HepG2 (cell line): ENCODE measurements around the gene EFCAB8. TPM values are rescaled to one million over a fixed set of nuclear protein-coding genes. Genes with fewer than 3 reads are reported as not detected.

ENCODE experiments used
- ATAC-seq: fragments of 200-7000 bp; cut with Tn5 transposase; 3 replicates; pipeline ENCODE4 v1.9.1; 2020; ENCODE audit warnings: mild to moderate bottlenecking, moderate library complexity
- BruUV-seq: library from RNA; stranded (reverse); fragments of 400-500 nt; replicated peaks from 2 replicates; lab custom pipeline; 2021; lab: Mats Ljungman, UMichigan
- CTCF ChIA-PET: fragments of 300-600 bp; formaldehyde crosslinking; extraction: SDS; loops from one replicate; lab custom pipeline; 2021; ENCODE audit warnings: low total read pairs, inconsistent platforms, low intra/inter-chr PET ratio; lab: Yijun Ruan, JAX
- POLR2A ChIA-PET: fragments of 350-600 bp; sonication (Branson Sonifier 250); formaldehyde crosslinking; loops from one replicate; lab custom pipeline; 2020; ENCODE audit warnings: antibody characterized with exemption, inconsistent platforms; lab: Yijun Ruan, JAX
- DNase-seq: peaks from one replicate; pipeline ENCODE4 v3.0.0-alpha.2; 2015; ENCODE audit warnings: low spot score
- FAIRE-seq: peaks from 3 replicates; lab custom pipeline; 2011; peaks lifted over from hg19 to GRCh38; lab: Jason Lieb, UNC
- H2AFZ ChIP-seq: one replicate; pipeline ENCODE4 v1.6.1; 2011; ENCODE audit warnings: low read length, inconsistent platforms
- H3K27ac ChIP-seq: fragments of 300-600 bp; 3 replicates; pipeline ENCODE4 v1.8.0; 2011; ENCODE audit warnings: mixed run types, mild to moderate bottlenecking, mixed read lengths, low read length, inconsistent platforms; ENCODE audit not compliant: insufficient read depth; ENCODE audit errors: extremely low read length
- H3K27me3 ChIP-seq, 2 experiments: fragments of 200-600 bp in 1 of 2; 2 replicates in 1 of 2; 3 replicates in 1 of 2; pipeline versions ENCODE4 v1.6.0 to v1.8.0; 2011; ENCODE audit warnings: low read length in 2 of 2, mild to moderate bottlenecking in 2 of 2, moderate library complexity in 2 of 2, inconsistent platforms in 1 of 2; ENCODE audit not compliant: insufficient read depth in 2 of 2, control insufficient read depth in 1 of 2
- H3K36me3 ChIP-seq, 2 experiments: fragments of 200-600 bp in 1 of 2; replicated peaks in 1 of 2; 2 replicates in 1 of 2; 3 replicates in 1 of 2; pipeline versions ENCODE4 v1.5.1 to v1.8.0; 2011; ENCODE audit warnings: low read length in 2 of 2, inconsistent platforms in 1 of 2; ENCODE audit not compliant: insufficient read depth in 2 of 2, control insufficient read depth in 1 of 2
- H3K4me1 ChIP-seq: 2 replicates; pipeline ENCODE4 v1.5.1; 2012; ENCODE audit warnings: low read length, inconsistent platforms; ENCODE audit not compliant: insufficient read depth
- H3K4me2 ChIP-seq: 2 replicates; pipeline ENCODE4 v1.6.0; 2011; ENCODE audit warnings: low read depth, low read length, inconsistent platforms
- H3K4me3 ChIP-seq, 3 experiments: fragments of 200-600 bp in 1 of 3; sonication (generic), shearing (Covaris generic) in 1 of 3; replicated peaks in 1 of 3; 2 replicates each; pipeline ENCODE4 v1.5.1; 2011 to 2016; ENCODE audit warnings: low read length in 3 of 3, inconsistent platforms in 2 of 3, low read depth in 2 of 3, mild to moderate bottlenecking in 2 of 3, control low read depth in 1 of 3, mixed read lengths in 1 of 3; ENCODE audit not compliant: insufficient read depth in 1 of 3
- H3K79me2 ChIP-seq: one replicate; pipeline ENCODE4 v1.6.1; 2011; ENCODE audit warnings: low read length, inconsistent platforms; ENCODE audit not compliant: insufficient read depth
- H3K9ac ChIP-seq: 2 replicates; pipeline ENCODE4 v1.6.0; 2011; ENCODE audit warnings: mild to moderate bottlenecking, low read depth, low read length, inconsistent platforms; ENCODE audit not compliant: insufficient read depth
- H3K9me3 ChIP-seq: 2 replicates; pipeline ENCODE4 v1.5.1; 2012; ENCODE audit warnings: mild to moderate bottlenecking, low read length
- H4K20me1 ChIP-seq: 2 replicates; pipeline ENCODE4 v1.6.0; 2011; ENCODE audit warnings: inconsistent platforms, mild to moderate bottlenecking, low read length, moderate library complexity; ENCODE audit not compliant: insufficient read depth
- EED ChIP-seq: sonication (generic); formaldehyde crosslinking; IDR thresholded peaks from 2 replicates; pipeline ENCODE4 v1.5.0; 2020; ENCODE audit warnings: mild to moderate bottlenecking, missing genetic modification reagents
- EP300 ChIP-seq, 3 experiments: sonication (generic) in 1 of 3; formaldehyde crosslinking in 1 of 3; IDR thresholded peaks; 2 replicates each; pipeline versions ENCODE4 v1.5.1 to v1.6.1; 2011 to 2020; ENCODE audit warnings: low read depth in 2 of 3, low read length in 2 of 3, borderline replicate concordance in 1 of 3, improper control_type of control experiment in 1 of 3, mild to moderate bottlenecking in 1 of 3, missing genetic modification reagents in 1 of 3, moderate library complexity in 1 of 3
- HDAC6 ChIP-seq: fragments of 200-600 bp; sonication (generic); IDR thresholded peaks from 2 replicates; pipeline ENCODE4 v1.7.0; 2017; ENCODE audit warnings: mild to moderate bottlenecking, antibody characterized with exemption, low read length, low read depth
- KAT2B ChIP-seq: fragments of 150-350 bp; IDR thresholded peaks from 2 replicates; pipeline ENCODE4 v1.6.1; 2014; ENCODE audit warnings: low read depth, low read length, borderline replicate concordance
- KLF11 ChIP-seq: IDR thresholded peaks from 2 replicates; pipeline ENCODE4 v1.6.1; 2016; ENCODE audit warnings: missing compliant biosample characterization
- SNRNP70 ChIP-seq: fragments of 200-400 bp; formaldehyde crosslinking; IDR thresholded peaks from 2 replicates; pipeline ENCODE4 v1.6.1; 2017; ENCODE audit warnings: mild to moderate bottlenecking, low read depth, low read length, moderate library complexity
- SRY ChIP-seq: sonication (generic); formaldehyde crosslinking; IDR thresholded peaks from 2 replicates; pipeline ENCODE4 v1.8.0; 2022; ENCODE audit warnings: mild to moderate bottlenecking, missing genetic modification reagents
- YY1 ChIP-seq: IDR thresholded peaks from 2 replicates; pipeline ENCODE4 v1.6.1; 2011; ENCODE audit warnings: low read length, low read depth, moderate library complexity, mild to moderate bottlenecking; ENCODE audit not compliant: insufficient read depth, insufficient replicate concordance
- ZFP36L1 ChIP-seq: sonication (generic); formaldehyde crosslinking; IDR thresholded peaks from 2 replicates; pipeline ENCODE4 v1.8.0; 2022; ENCODE audit warnings: mild to moderate bottlenecking, missing genetic modification reagents, moderate library complexity
- ZKSCAN5 ChIP-seq: sonication (generic); formaldehyde crosslinking; IDR thresholded peaks from 2 replicates; pipeline ENCODE4 v1.5.1; 2020; ENCODE audit warnings: mild to moderate bottlenecking, missing genetic modification reagents
- ZNF660 ChIP-seq: sonication (generic); formaldehyde crosslinking; IDR thresholded peaks from 2 replicates; pipeline ENCODE4 v1.5.1; 2020; ENCODE audit warnings: mild to moderate bottlenecking, low read depth, missing genetic modification reagents, borderline replicate concordance
- ZNF780A ChIP-seq: sonication (generic); formaldehyde crosslinking; IDR thresholded peaks from 2 replicates; pipeline ENCODE4 v1.8.0; 2022; ENCODE audit warnings: mild to moderate bottlenecking, missing genetic modification reagents, moderate library complexity
- WGBS: methylation state at CpG from one replicate; pipeline ENCODE4 v1.1.6; 2017; ENCODE audit warnings: low lambda C conversion rate; 5-methylcytosine and 5-hydroxymethylcytosine counted together
- in situ Hi-C: cut with HindIII; loops from 2 replicates; pipeline ENCODE4 v1.10.0; 2017; ENCODE audit warnings: low pct_unique_long_range_greater_than_20kb; ENCODE audit not compliant: extremely low pct_ligation_motif_present
- intact Hi-C: fragments of 100-400 bp; cut with micrococcal nuclease; formaldehyde crosslinking; loops from one replicate; pipeline ENCODE4 v1.10.0; 2022; ENCODE audit not compliant: unreplicated experiment
- polyA plus RNA-seq, 8 experiments: library from polyadenylated mRNA; depleted of rRNA in 3 of 8; stranded (reverse) in 7 of 8; unstranded in 1 of 8; fragments of >200 nt; fragmentation: Illumina TruSeq in 4 of 8; extraction: Trizol in 4 of 8; gene quantifications; 2 replicates each; pipeline versions ENCODE4 v1.2.1 to v1.2.3, GENCODE V29; 2011 to 2016; ENCODE audit warnings: low read depth in 4 of 8, missing spikeins in 1 of 8, mixed read lengths in 1 of 8; ENCODE audit not compliant: insufficient read depth in 1 of 8
- total RNA-seq, 5 experiments: library from RNA; depleted of rRNA; stranded (reverse); fragments of >200 nt; fragmentation: Illumina TruSeq; extraction: Trizol; gene quantifications; 2 replicates each; pipeline ENCODE4 v1.2.3, GENCODE V29; 2016; ENCODE audit warnings: low read depth in 1 of 5
- TF ChIP-seq, protein P1 (sequence below): sonication (generic); formaldehyde crosslinking; IDR thresholded peaks from 2 replicates; pipeline ENCODE4 v1.8.1; 2023; ENCODE audit warnings: mild to moderate bottlenecking, missing genetic modification reagents

Gene EFCAB8
- total and polyA plus RNA-seq, 2 of the 13 experiments (the other 11 are each of a cell fraction or from before 2014, with no cell fraction given), result 0.15 to 0.22 TPM

GRCh38 chr20:32984196-32984595, 125.5 kb downstream of the EFCAB8 start:
- no peak overlapping the region for H2AFZ ChIP-seq
- no peak overlapping the region for H3K4me2 ChIP-seq
- ATAC-seq, result no peak
- H3K4me3 ChIP-seq, result no peak overlapping the region
- peaks cover 27% of the 10 kb centered on the region for H3K4me1 ChIP-seq
- ChIA-PET CTCF (no interaction called here), POLR2A (no interaction called here)
- H3K36me3 ChIP-seq, result no peaks in the 10 kb centered on the region
- no peak for TF ChIP-seq KLF11 (CRISPR knock-in tag)
- TF ChIP-seq KAT2B, result no peak
- TF ChIP-seq ZKSCAN5 (CRISPR knock-in tag), result no peak
- no peak for TF ChIP-seq ZNF780A (CRISPR knock-in tag)
- no peak for TF ChIP-seq HDAC6
- no peak for TF ChIP-seq YY1
- no peak for TF ChIP-seq SRY (CRISPR knock-in tag)
- intact Hi-C loops (no loop called here), in situ Hi-C loops (no loop called here)
- BruUV-seq, result no TSS peak
- H4K20me1 ChIP-seq, result no peaks in the 10 kb centered on the region
- no peak for DNase-seq
- FAIRE-seq, result no peak
- H3K27ac ChIP-seq, result no peak overlapping the region
- H3K27me3 ChIP-seq, result peaks cover 5 to 55% of the 10 kb centered on the region in 2 experiments
- WGBS, result 58% methylated on average over 7 of the region's 7 CpGs
- no peaks in the 10 kb centered on the region for H3K79me2 ChIP-seq
- H3K9me3 ChIP-seq, result no peaks in the 10 kb centered on the region
- no peak overlapping the region for H3K9ac ChIP-seq

GRCh38 chr20:32984631-32985354, 126.1 kb downstream of the EFCAB8 start:
- TF ChIP-seq EP300 (IDR thresholded peaks at IDR 0.05; ENCODE audit: low read depth in 2 of 2, low read length in 2 of 2) (no peak), EP300 (CRISPR knock-in tag; IDR thresholded peaks at IDR 0.05; ENCODE audit: borderline replicate concordance) (no peak), ZNF660 (CRISPR knock-in tag) (no peak), SNRNP70 (no peak), EED (CRISPR knock-in tag) (peak; percentile 25; the same call in 1 of the 2 replicates), ZFP36L1 (no peak)
- TF ChIP-seq, protein P1, sequence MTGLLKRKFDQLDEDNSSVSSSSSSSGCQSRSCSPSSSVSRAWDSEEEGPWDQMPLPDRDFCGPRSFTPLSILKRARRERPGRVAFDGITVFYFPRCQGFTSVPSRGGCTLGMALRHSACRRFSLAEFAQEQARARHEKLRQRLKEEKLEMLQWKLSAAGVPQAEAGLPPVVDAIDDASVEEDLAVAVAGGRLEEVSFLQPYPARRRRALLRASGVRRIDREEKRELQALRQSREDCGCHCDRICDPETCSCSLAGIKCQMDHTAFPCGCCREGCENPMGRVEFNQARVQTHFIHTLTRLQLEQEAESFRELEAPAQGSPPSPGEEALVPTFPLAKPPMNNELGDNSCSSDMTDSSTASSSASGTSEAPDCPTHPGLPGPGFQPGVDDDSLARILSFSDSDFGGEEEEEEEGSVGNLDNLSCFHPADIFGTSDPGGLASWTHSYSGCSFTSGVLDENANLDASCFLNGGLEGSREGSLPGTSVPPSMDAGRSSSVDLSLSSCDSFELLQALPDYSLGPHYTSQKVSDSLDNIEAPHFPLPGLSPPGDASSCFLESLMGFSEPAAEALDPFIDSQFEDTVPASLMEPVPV (CRISPR knock-in tag), result no peak
- no peak overlapping the region for H3K27ac ChIP-seq
- H3K4me1 ChIP-seq, result peaks cover 21% of the 10 kb centered on the region
- H3K27me3 ChIP-seq, result peaks cover 2 to 49% of the 10 kb centered on the region in 2 experiments; a peak in 4 of 5 replicates
- no peaks in the 10 kb centered on the region for H3K36me3 ChIP-seq
- FAIRE-seq (no peak), DNase-seq (no peak), ATAC-seq (no peak)
- H4K20me1 ChIP-seq, result no peaks in the 10 kb centered on the region
- no peaks in the 10 kb centered on the region for H3K9me3 ChIP-seq
- no peak overlapping the region for H3K9ac ChIP-seq
- ChIA-PET CTCF (no interaction called here), POLR2A (no interaction called here)
- 12% methylated on average over 8 of the region's 9 CpGs for WGBS
- H2AFZ ChIP-seq, result no peak overlapping the region
- H3K4me2 ChIP-seq, result no peak overlapping the region
- BruUV-seq, result no TSS peak
- in situ Hi-C loops (no loop called here), intact Hi-C loops (no loop called here)
- H3K4me3 ChIP-seq, result no peak overlapping the region
- no peaks in the 10 kb centered on the region for H3K79me2 ChIP-seq
